Calu3 (cell line): ENCODE data around the gene COMT. TPM values are rescaled to one million over a fixed set of nuclear protein-coding genes. Genes with fewer than 3 reads are reported as not detected.
A peak's percentile ranks its signal among the peaks of the same experiment; 100 is the strongest.

Source experiments
- BruUV-seq: library from RNA; stranded (reverse); fragments of 400-500 nt; replicated peaks from 2 replicates; lab custom pipeline; 2021; lab: Mats Ljungman, UMichigan
- CTCF ChIA-PET: fragments of 300-600 bp; sonication (Branson Sonifier 250); formaldehyde crosslinking; loops from one replicate; lab custom pipeline; 2022; ENCODE audit warnings: antibody characterized with exemption; lab: Charles Lee
- DNase-seq: peaks from one replicate; pipeline ENCODE4 v3.0.0; 2022
- H3K27ac Mint-ChIP-seq: one replicate; pipeline ENCODE4 v1.8.0; 2022; ENCODE audit warnings: mixed read lengths; ENCODE audit not compliant: unreplicated experiment
- H3K27me3 Mint-ChIP-seq: one replicate; pipeline ENCODE4 v1.8.0; 2022; ENCODE audit warnings: mixed read lengths; ENCODE audit not compliant: unreplicated experiment
- H3K36me3 Mint-ChIP-seq: one replicate; pipeline ENCODE4 v1.8.0; 2022; ENCODE audit warnings: mild to moderate bottlenecking, moderate library complexity, mixed read lengths; ENCODE audit not compliant: insufficient read depth, unreplicated experiment
- H3K4me1 Mint-ChIP-seq: one replicate; pipeline ENCODE4 v1.8.0; 2022; ENCODE audit warnings: mild to moderate bottlenecking, low read depth, mixed read lengths; ENCODE audit not compliant: unreplicated experiment
- H3K4me3 Mint-ChIP-seq: one replicate; pipeline ENCODE4 v1.8.0; 2022; ENCODE audit warnings: mild to moderate bottlenecking, low read depth, moderate library complexity, mixed read lengths; ENCODE audit not compliant: unreplicated experiment
- H3K9me3 Mint-ChIP-seq: one replicate; pipeline ENCODE4 v1.8.0; 2022; ENCODE audit warnings: low read depth, mixed read lengths; ENCODE audit not compliant: unreplicated experiment
- CTCF ChIP-seq: fragments of 200-600 bp; IDR thresholded peaks from one replicate; pipeline ENCODE4 v1.8.0; 2022; ENCODE audit warnings: antibody characterized with exemption; ENCODE audit not compliant: unreplicated experiment
- intact Hi-C: fragments of 100-400 bp; cut with micrococcal nuclease; formaldehyde crosslinking; loops from one replicate; pipeline ENCODE4 v1.10.0; 2022; ENCODE audit not compliant: unreplicated experiment
- total RNA-seq: library from RNA; stranded (reverse); gene quantifications from 2 replicates; pipeline ENCODE4 v1.2.3, GENCODE V29; 2022

COMT gene
- total RNA-seq, 1 experiment from 2014 or later: 170 TPM

DNA sequence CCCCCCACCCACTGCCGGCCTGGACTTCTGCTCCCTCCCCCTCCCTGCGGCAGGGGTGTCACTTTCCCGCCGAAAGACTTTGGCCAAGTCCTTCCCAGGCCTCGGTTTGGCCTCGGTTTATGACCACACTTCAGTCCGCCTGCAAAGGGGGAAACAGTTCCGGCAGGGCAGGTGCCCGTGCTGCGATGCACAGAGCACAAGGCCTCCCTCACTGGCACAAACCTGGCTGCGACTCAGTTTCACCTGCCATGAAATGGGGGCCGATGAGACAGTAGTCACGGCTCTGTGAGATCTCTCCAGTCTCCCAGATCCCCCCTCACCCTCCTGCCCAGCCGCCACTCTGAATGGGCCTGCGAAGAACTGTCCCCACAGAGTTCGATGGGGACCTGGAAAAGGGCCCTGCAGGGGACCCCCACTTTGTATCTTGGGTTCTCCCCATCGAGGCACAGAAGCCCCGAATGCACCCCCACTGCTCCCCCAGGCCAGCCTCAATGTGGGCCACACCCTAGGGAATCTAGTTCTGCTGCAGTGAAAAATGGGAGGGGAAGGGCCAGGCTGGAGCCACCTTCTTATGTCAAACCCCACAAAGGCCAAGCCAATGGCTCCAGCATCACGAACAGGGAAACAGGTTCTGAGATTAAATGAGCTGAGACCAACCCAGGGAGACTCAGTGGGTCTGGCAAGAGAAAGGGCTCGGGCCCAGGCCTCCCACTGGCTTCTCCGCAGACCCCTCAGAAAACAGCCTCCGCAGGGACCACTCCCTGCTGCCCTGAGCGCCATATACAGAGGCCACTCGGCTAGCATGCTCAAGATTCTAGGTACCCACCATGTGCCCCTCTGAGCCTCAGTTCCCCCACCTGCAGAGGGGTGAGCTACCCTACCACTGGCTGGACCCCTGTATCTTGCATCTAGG lies 46.1 kb downstream of the COMT start:
- no TSS peak for BruUV-seq
- DNase-seq: no peak
- H3K4me1 Mint-ChIP-seq: peaks cover 16% of the 10 kb centered on the region
- H3K36me3 Mint-ChIP-seq: peaks cover 24% of the 10 kb centered on the region
- no peak overlapping the region for H3K27ac Mint-ChIP-seq
- TF ChIP-seq CTCF: no peak
- no peaks in the 10 kb centered on the region for H3K9me3 Mint-ChIP-seq
- peak overlapping the region; percentile 69 for H3K4me3 Mint-ChIP-seq
- no peaks in the 10 kb centered on the region for H3K27me3 Mint-ChIP-seq
- CTCF ChIA-PET: no interaction called here
- intact Hi-C loops: no loop called here

DNA sequence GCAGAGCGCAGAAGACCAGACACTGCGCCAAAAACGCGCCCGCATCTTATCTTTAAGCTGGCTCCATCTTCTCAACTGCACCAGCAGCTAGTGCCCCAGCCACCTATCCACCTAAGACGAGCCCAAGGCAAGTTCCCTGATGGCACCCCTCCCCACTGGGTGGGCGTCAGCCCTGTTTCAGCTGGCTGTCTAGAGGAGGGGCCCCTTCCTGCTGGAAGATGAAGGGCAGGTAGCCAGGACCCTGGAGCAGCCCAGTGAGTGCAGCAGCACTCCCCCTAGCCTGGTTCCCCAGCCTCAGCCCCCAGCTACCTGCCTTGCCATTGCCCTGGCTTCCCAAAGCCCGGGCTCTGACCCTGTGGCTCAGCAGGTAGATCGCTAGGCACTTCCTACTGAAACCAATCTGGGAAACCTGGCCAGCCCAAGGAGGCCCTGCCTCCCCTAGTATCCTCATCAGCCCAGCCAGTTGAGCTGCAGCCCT lies 46.8 kb downstream of the COMT start:
- CTCF ChIA-PET: no interaction called here

DNA sequence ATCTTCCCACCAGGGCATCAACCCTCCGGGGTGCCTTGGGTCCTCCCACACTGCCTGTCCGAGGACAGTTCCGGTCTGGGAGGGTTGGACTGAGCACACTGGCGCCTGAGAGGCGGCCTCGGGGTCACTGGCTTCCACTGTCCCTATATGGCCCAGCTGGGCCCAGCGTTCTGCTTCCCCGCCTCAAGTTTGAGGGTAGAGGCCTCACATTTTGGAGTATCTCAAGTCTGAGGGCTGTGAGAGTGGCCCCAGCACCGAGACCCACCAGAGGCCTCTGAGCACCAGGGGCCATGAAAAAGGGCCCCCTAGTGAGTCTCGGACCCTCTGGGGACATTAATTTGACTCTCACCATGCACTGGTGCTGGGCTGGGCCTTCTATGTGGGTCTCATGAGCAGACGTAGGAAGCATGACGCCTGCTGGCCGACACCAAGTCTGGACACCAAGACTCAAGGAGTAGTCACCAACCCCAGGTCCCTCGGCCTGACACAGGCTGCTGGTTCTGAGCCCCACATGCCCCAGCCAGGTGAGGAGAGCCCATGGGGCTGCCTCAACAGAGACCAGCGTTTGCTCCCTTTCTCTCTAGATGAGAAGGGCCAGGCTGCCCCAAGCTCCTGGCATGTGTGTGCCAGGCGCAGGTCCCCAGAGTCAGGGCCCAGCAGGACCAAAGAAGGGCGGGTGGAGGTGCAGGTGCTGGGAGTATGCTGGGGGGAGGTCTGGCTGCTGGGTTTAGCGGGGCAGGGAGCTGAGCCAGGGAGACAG lies 47.6 kb downstream of the COMT start:
- Mint-ChIP-seq H3K4me3 (no peak overlapping the region), H3K36me3 (peaks cover 20% of the 10 kb centered on the region), H3K9me3 (no peaks in the 10 kb centered on the region), H3K4me1 (peaks cover 8% of the 10 kb centered on the region), H3K27me3 (no peaks in the 10 kb centered on the region), H3K27ac (no peak overlapping the region)
- CTCF ChIA-PET: no interaction called here
- DNase-seq: no peak
- no TSS peak for BruUV-seq
- no peak for TF ChIP-seq CTCF
- intact Hi-C loops: no loop called here

More for the DNA sequence above, 46.8 kb downstream of the COMT start:
- H3K4me1 Mint-ChIP-seq: peaks cover 13% of the 10 kb centered on the region
- no peak overlapping the region for H3K27ac Mint-ChIP-seq
- DNase-seq: no peak
- TF ChIP-seq CTCF: no peak
- H3K9me3 Mint-ChIP-seq: no peaks in the 10 kb centered on the region
- no TSS peak for BruUV-seq
- H3K27me3 Mint-ChIP-seq: no peaks in the 10 kb centered on the region
- peaks cover 20% of the 10 kb centered on the region for H3K36me3 Mint-ChIP-seq
- no peak overlapping the region for H3K4me3 Mint-ChIP-seq
- intact Hi-C loops: no loop called here

GRCh38 chr22:19989725-19990067 lies 48.1 kb downstream of the COMT start:
- DNase-seq: no peak
- Mint-ChIP-seq H3K36me3 (peaks cover 20% of the 10 kb centered on the region), H3K27ac (no peak overlapping the region), H3K4me3 (no peak overlapping the region), H3K27me3 (no peaks in the 10 kb centered on the region), H3K9me3 (no peaks in the 10 kb centered on the region), H3K4me1 (peaks cover 8% of the 10 kb centered on the region)
- TF ChIP-seq CTCF: no peak
- intact Hi-C loops: no loop called here
- no TSS peak for BruUV-seq
- CTCF ChIA-PET: no interaction called here
